MCF 10A (cell line): ENCODE results near the gene RPN1. TPM values are rescaled to one million over a fixed set of nuclear protein-coding genes. Genes with fewer than 3 reads are reported as not detected.

ENCODE experiments used
- Bru-seq: library from RNA; stranded (reverse); fragments of 400-500 nt; gene quantifications from one replicate; lab custom pipeline; 2021; lab: Mats Ljungman, UMichigan
- BruChase-seq, 2 experiments: library from RNA; stranded (reverse); fragments of 400-500 nt; gene quantifications; one replicate each; lab custom pipeline; 2021; lab: Mats Ljungman, UMichigan
- BruUV-seq: library from RNA; stranded (reverse); fragments of 400-500 nt; replicated peaks from 2 replicates; lab custom pipeline; 2021; lab: Mats Ljungman, UMichigan
- CTCF ChIA-PET: fragments of 300-600 bp; sonication (Branson Sonifier 250); formaldehyde crosslinking; extraction: SDS; loops from one replicate; lab custom pipeline; 2021; ENCODE audit warnings: antibody characterized with exemption, inconsistent platforms; lab: Yijun Ruan, JAX
- POLR2A ChIA-PET: fragments of 300-600, 350-650 bp; sonication (Branson Sonifier 250); formaldehyde crosslinking; extraction: SDS; loops from one replicate; lab custom pipeline; 2020; ENCODE audit warnings: antibody characterized with exemption, inconsistent platforms; lab: Yijun Ruan, JAX
- DNase-seq: peaks from one replicate; pipeline ENCODE4 v3.0.0-alpha.2; 2018; ENCODE audit not compliant: unreplicated experiment
- H3K27ac Mint-ChIP-seq: one replicate; pipeline ENCODE4 v1.8.0; 2022; ENCODE audit warnings: mild to moderate bottlenecking, low read depth, mixed read lengths; ENCODE audit not compliant: unreplicated experiment
- H3K27me3 Mint-ChIP-seq: one replicate; pipeline ENCODE4 v1.8.0; 2022; ENCODE audit warnings: mixed read lengths; ENCODE audit not compliant: insufficient read depth, unreplicated experiment
- H3K36me3 Mint-ChIP-seq: one replicate; pipeline ENCODE4 v1.8.0; 2022; ENCODE audit warnings: mild to moderate bottlenecking, moderate library complexity, mixed read lengths; ENCODE audit not compliant: insufficient read depth, unreplicated experiment
- H3K4me1 Mint-ChIP-seq: one replicate; pipeline ENCODE4 v1.8.0; 2022; ENCODE audit warnings: mixed read lengths; ENCODE audit not compliant: insufficient read depth, unreplicated experiment
- H3K4me3 Mint-ChIP-seq: one replicate; pipeline ENCODE4 v1.8.0; 2022; ENCODE audit warnings: mild to moderate bottlenecking, moderate library complexity, mixed read lengths; ENCODE audit not compliant: unreplicated experiment
- H3K9me3 Mint-ChIP-seq: one replicate; pipeline ENCODE4 v1.8.0; 2022; ENCODE audit warnings: mixed read lengths; ENCODE audit not compliant: unreplicated experiment
- intact Hi-C: fragments of 100-400 bp; cut with micrococcal nuclease; formaldehyde crosslinking; loops from 2 replicates; pipeline ENCODE4 v1.14.1; 2022
- long read RNA-seq: library from polyadenylated mRNA; stranded (forward); transcript quantifications from one replicate; pipeline ENCODE4 v2.0.0, GENCODE V29; 2022
- total RNA-seq: library from RNA; stranded (reverse); gene quantifications from 2 replicates; pipeline ENCODE4 v1.2.3, GENCODE V29; 2022
- TF ChIP-seq, protein P1 (sequence below): fragments of 200-600 bp; IDR thresholded peaks from one replicate; pipeline ENCODE4 v1.8.0; 2022; ENCODE audit warnings: antibody characterized with exemption, mild to moderate bottlenecking; ENCODE audit not compliant: unreplicated experiment

RPN1 gene
- total RNA-seq (212 and 240 TPM in 2 replicates), Bru-seq, nascent RNA (percentile 81 among the genes with signal in this experiment), BruChase-seq, experiment 1, labeled RNA remaining after a 6-hour chase (percentile 92 among the genes with signal in this experiment), BruChase-seq, experiment 2, labeled RNA remaining after a 2-hour chase (percentile 84 among the genes with signal in this experiment)
- long read RNA-seq, transcript RPN1-201 (10 exons, 2,314 nt): major isoform, 868 of 964 reads
- long read RNA-seq, partial matches to known transcripts: 59 of 964 reads
- long read RNA-seq, other reads (novel, unspliced or antisense): 37 of 964 reads

DNA sequence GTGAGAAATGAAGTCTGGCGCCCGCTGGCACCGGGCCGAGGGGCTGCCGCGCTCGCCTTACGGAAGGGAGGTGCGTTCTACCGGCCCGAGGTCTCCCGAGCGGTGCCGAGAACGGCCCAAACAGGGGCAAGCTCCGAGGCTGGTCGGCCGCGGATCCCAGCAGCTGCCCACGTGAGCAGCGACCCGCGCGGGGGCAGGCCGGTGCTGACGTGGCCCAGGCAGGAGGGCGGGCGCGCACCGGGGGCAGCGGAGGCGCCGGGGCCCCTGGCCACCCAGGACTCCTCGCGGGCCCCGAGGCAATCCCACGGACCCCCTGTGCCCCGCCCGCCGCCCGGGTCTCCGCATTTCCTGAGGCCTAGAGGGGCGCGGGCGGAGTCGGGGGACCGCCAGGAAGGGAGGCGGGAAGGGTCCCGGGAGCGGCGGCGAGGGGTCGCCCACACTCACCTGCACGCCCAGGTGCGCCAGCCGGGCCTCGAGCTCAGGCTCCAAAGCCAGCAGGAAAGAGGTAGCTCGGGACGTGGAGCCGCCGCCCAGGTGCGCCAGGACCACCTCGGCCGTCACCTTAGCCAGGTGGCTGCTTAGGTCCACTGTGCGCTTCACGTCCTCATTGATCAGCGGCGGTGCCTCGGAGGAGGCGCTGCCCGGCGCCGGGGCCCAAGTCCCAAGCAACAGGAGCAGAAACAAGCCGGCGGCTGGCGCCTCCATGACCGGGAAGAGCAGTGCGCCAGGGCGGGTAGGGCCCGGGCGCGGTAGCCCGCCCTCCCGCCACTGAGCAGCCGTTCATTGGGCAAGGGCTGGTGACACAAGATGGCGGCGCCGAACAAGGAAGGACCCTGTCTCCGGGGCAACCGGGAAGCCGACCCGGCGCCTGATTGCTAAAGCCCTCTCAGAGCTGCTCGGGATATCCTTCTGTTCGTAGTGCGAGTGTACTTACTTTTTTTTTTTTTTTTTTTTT lies at the start of gene RPN1:
TSS of gene RPN1 (minus strand) at position 723 of the 955 bp plus-strand sequence. CDS start at position 705, 18 bp downstream.
- BruUV-seq: no TSS peak
- Mint-ChIP-seq H3K27ac (peak within 1 kb of the TSS; percentile 89), H3K36me3 (peaks cover 20% of the 10 kb centered on the region), H3K27me3 (no peaks in the 10 kb centered on the region), H3K4me3 (peak within 1 kb of the TSS; percentile 80), H3K9me3 (no peaks in the 10 kb centered on the region), H3K4me1 (no peaks in the 10 kb centered on the region)
- DNase-seq: peak; percentile 94
- TF ChIP-seq, protein P1, sequence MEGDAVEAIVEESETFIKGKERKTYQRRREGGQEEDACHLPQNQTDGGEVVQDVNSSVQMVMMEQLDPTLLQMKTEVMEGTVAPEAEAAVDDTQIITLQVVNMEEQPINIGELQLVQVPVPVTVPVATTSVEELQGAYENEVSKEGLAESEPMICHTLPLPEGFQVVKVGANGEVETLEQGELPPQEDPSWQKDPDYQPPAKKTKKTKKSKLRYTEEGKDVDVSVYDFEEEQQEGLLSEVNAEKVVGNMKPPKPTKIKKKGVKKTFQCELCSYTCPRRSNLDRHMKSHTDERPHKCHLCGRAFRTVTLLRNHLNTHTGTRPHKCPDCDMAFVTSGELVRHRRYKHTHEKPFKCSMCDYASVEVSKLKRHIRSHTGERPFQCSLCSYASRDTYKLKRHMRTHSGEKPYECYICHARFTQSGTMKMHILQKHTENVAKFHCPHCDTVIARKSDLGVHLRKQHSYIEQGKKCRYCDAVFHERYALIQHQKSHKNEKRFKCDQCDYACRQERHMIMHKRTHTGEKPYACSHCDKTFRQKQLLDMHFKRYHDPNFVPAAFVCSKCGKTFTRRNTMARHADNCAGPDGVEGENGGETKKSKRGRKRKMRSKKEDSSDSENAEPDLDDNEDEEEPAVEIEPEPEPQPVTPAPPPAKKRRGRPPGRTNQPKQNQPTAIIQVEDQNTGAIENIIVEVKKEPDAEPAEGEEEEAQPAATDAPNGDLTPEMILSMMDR: no peak
- ChIA-PET CTCF (interaction anchor here (0.6 to 1.6 kb wide), 4 partner anchors 31 to 229 kb away, joined by 4 to 8 read pairs (median 5); partner anchors contain the start of gene ACAD9), POLR2A (interaction anchor here (0.6 to 3.4 kb wide), 13 partner anchors 9 to 527 kb away, joined by 3 to 40 read pairs (median 4); partner anchors contain the start of genes ACAD9, RAB7A and RUVBL1)
- intact Hi-C loops: loop anchor here (1.0 kb wide), 1 partner anchor 30 kb away; no protein-coding TSS in a partner anchor

DNA sequence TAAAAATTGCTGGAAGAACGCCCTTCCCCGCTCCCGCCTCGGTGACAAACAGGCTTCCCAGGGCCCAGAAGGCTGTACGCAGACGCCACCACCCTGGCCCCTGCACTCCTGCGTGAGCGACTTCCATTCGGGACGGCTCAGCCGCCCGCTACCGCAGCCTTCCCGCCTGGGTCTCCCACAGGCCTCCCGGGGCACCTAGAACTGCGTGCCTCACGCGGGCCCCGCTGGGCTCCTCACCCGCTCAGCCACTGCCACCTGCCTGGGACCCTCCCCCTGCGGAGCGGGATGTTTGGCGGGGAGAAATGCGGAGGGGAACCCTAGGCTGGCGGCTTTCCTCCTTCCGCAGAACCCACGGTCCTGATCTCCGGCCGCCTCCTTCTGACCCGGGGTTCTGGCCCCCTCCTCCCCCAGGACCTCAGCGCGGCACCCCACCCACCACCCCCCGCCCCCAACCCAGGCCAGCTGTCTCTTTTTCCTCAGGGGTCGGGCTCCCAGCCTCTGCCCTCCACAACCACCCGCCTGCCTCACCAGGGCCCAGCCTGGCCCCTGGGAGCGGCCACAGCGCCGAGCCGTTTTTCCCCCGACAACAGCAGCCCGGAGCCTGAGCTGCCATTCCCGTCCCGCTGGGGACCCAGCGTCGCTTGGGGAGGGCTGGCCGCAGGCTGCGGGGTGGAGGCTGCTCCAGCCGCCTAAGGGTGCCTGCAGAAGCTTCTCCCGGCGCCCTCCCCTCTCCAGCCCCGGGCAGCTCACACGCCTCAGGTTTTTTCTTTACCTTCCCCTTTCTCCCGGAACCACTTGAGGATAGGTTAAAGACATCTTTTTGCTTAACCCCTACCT lies 47.8 kb upstream of the RPN1 start:
- Mint-ChIP-seq H3K36me3 (no peaks in the 10 kb centered on the region), H3K9me3 (no peaks in the 10 kb centered on the region), H3K27me3 (no peaks in the 10 kb centered on the region), H3K4me1 (no peaks in the 10 kb centered on the region), H3K27ac (no peak overlapping the region), H3K4me3 (peak overlapping the region; percentile 18)
- no peak for DNase-seq
- POLR2A ChIA-PET: no interaction called here
- TF ChIP-seq, protein P1: no peak
- no TSS peak for BruUV-seq
- intact Hi-C loops: no loop called here
- CTCF ChIA-PET: no interaction called here

DNA sequence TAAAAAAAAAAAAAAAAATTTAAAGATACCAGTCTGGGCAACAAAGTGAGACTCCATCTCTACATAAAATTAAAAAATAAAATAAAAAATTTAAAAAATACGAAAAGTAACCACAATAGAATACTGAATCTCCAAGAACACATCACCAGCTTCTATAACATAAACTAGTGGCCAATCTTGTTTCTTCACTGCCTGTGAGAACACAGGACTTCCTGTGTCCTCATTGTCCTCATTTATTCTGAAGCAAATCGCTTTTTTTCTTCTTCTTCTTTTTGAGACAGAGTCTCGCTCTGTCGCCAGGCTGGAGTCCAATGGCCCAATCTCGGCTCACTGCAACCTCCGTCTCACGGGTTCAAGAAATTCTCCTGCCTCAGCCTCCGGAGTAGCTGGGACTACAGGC lies 46.7 kb upstream of the RPN1 start:
- DNase-seq: no peak
- BruUV-seq: no TSS peak
- TF ChIP-seq, protein P1: no peak
- no peaks in the 10 kb centered on the region for H3K36me3 Mint-ChIP-seq
- H3K27me3 Mint-ChIP-seq: no peaks in the 10 kb centered on the region
- H3K4me1 Mint-ChIP-seq: no peaks in the 10 kb centered on the region
- intact Hi-C loops: no loop called here
- POLR2A ChIA-PET: interaction anchor here (0.6 kb wide), 1 partner anchor 171 kb away, joined by 3 read pairs; no protein-coding TSS in a partner anchor
- no peak overlapping the region for H3K4me3 Mint-ChIP-seq
- CTCF ChIA-PET: no interaction called here
- no peak overlapping the region for H3K27ac Mint-ChIP-seq
- no peaks in the 10 kb centered on the region for H3K9me3 Mint-ChIP-seq
